ACC112 (cell line): ENCODE measurements around the gene IDI1.
"Not testable (repeated sequence)": the region's sequence is repeated elsewhere in the genome, so short reads cannot be mapped to it uniquely, and the experiment has no call there.

Source experiments
- H2AFZ ChIP-seq: fragments of 200-600 bp; sonication (generic); one replicate; pipeline ENCODE4 v1.6.0; 2017; ENCODE audit warnings: antibody characterized with exemption, low read length; ENCODE audit not compliant: unreplicated experiment
- H3K27ac ChIP-seq: fragments of 200-600 bp; sonication (generic); 2 replicates; pipeline ENCODE4 v1.5.1; 2014; ENCODE audit warnings: low read depth, mild to moderate bottlenecking, antibody characterized with exemption, low read length, moderate library complexity
- H3K27me3 ChIP-seq: fragments of 200-600 bp; sonication (generic); 2 replicates; pipeline ENCODE4 v1.6.1; 2014; ENCODE audit warnings: mild to moderate bottlenecking, antibody characterized with exemption, low read length, moderate library complexity, mixed read lengths; ENCODE audit not compliant: insufficient read depth
- H3K36me3 ChIP-seq: fragments of 200-600 bp; sonication (generic); 2 replicates; pipeline ENCODE4 v1.6.1; 2016; ENCODE audit warnings: mild to moderate bottlenecking, antibody characterized with exemption, low read length, moderate library complexity, mixed read lengths; ENCODE audit not compliant: insufficient read depth
- H3K4me1 ChIP-seq: fragments of 200-600 bp; sonication (generic); one replicate; pipeline ENCODE4 v1.6.1; 2016; ENCODE audit warnings: low read length, mixed read lengths; ENCODE audit not compliant: insufficient read depth, unreplicated experiment, control insufficient read depth
- H3K4me3 ChIP-seq: fragments of 200-600 bp; sonication (generic); 2 replicates; pipeline ENCODE4 v1.5.1; 2014; ENCODE audit warnings: mild to moderate bottlenecking, low read depth, low read length
- H3K79me2 ChIP-seq: fragments of 200-600 bp; sonication (generic); one replicate; pipeline ENCODE4 v1.6.0; 2016; ENCODE audit warnings: low read length; ENCODE audit not compliant: control insufficient read depth, unreplicated experiment, insufficient read depth

Gene IDI1

DNA sequence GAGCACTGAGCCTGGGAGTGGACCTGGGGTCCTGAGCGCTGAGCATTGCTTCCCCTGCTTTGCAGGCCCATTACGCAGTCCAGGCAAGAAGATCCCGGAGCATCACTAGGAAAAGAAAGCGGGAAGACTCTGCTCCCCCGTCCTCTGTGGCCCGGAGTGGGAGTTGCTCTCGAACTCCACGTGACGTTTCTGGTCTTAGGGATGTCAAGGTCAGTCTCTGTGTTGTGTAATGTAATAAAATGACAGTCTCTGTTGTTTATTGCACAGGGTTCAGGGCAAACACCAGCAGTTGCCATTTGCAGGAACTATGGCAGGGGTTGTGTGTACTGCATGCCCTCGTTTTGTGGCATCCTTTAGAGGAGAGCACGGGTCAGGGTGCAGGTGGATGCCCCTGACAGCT, 33.2 kb downstream of the IDI1 start:
- H3K4me1 ChIP-seq, result no peaks in the 10 kb centered on the region
- peaks cover 37% of the 10 kb centered on the region for H3K36me3 ChIP-seq
- H3K27me3 ChIP-seq, result no peaks in the 10 kb centered on the region
- H2AFZ ChIP-seq, result no peak overlapping the region
- no peak overlapping the region for H3K27ac ChIP-seq
- H3K4me3 ChIP-seq, result no peak overlapping the region
- no peaks in the 10 kb centered on the region for H3K79me2 ChIP-seq

DNA sequence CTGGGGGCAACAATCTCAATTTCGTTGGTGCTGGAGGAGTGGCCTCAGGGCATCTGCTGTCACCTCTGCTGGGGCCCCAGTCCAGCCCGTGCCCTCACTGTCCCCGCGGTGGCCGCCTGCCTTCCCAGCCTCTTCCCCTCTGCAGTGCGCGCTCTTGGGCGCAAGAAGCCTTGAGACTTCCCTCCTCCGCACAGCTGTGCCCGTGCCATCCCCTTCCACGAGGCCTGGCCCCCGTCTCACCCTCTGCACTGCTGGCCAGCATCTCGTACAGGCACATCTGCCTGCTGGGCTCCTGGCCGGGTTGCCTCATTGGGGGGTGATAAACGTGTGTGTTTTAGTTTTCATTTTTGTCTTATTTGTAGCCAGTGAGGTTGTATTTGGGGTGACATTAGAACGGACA, 37.2 kb downstream of the IDI1 start:
- Histone ChIP-seq H3K79me2 (peaks cover 2% of the 10 kb centered on the region), H3K4me1 (no peaks in the 10 kb centered on the region), H3K36me3 (peaks cover 35% of the 10 kb centered on the region)

DNA sequence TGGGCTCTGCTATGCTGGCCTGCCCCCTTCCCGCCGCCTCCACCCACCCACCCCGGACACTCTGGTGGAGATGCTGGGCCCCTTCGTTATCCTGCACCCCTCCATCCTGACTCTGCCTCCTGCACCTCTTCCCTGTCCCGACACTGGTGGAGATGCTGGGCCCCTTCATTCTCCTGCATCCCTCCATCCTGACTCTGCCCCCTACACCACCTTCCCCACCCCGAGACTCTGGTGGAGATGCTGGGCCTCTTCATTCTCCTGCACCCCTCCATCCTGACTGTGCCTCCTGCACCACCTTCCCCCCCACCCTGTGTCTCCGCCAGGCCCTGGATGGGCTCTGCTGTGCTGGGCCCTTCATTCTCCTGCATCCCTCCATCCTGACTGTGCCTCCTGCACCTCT, 38.2 kb downstream of the IDI1 start:
- H3K4me1 ChIP-seq, result no peaks in the 10 kb centered on the region
- H2AFZ ChIP-seq, result no peak overlapping the region
- H3K27ac ChIP-seq, result no peak overlapping the region
- H3K27me3 ChIP-seq, result no peaks in the 10 kb centered on the region
- H3K36me3 ChIP-seq, result peaks cover 30% of the 10 kb centered on the region
- H3K4me3 ChIP-seq, result no peak overlapping the region
- H3K79me2 ChIP-seq, result peaks cover 2% of the 10 kb centered on the region

More for the DNA sequence above, 37.2 kb downstream of the IDI1 start:
- Histone ChIP-seq H2AFZ (no peak overlapping the region), H3K4me3 (no peak overlapping the region), H3K27me3 (no peaks in the 10 kb centered on the region), H3K27ac (no peak overlapping the region)

DNA sequence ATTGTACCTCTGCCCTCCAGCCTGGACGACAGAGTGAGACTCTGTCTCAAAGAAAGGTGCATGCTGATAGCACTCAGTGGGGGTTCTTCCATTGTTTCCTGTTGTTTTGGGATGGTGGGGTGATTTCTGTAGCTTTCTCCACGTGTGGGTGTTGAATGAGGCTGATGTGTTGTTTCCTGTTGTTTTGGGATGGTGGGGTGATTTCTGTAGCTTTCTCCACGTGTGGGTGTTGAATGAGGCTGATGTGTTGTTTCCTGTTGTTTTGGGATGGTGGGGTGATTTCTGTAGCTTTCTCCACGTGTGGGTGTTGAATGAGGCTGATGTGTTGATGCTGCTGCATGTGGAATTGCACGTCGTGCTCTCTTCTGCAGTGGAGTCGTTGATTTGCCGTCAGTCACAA, 39.0 kb downstream of the IDI1 start:
- not testable (repeated sequence) for H2AFZ ChIP-seq, H3K27ac ChIP-seq, H3K4me1 ChIP-seq, H3K79me2 ChIP-seq, H3K27me3 ChIP-seq, H3K4me3 ChIP-seq
- H3K36me3 ChIP-seq, result peaks cover 34% of the 10 kb centered on the region

DNA sequence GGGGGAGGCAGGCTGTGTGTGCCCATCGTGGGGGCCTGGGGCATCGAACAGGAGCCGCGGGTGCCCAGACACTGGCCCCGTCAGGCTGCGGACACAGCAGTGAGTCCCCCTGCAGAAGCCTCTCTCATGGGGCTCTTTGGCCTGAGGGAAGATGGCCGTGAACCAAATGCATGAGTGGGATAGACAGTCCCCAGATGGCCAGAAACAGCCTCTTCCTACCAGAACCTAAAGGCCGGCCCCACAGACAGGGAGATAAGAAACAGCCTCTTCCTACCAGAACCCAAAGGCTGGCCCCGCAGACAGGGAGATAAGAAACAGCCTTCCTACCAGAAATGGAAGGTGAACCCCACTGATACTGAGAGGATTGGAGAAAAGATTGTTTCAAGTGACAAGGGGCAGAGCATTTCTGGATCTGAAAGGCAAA, 39.8 kb downstream of the IDI1 start:
- H3K36me3 ChIP-seq, result peaks cover 38% of the 10 kb centered on the region

DNA sequence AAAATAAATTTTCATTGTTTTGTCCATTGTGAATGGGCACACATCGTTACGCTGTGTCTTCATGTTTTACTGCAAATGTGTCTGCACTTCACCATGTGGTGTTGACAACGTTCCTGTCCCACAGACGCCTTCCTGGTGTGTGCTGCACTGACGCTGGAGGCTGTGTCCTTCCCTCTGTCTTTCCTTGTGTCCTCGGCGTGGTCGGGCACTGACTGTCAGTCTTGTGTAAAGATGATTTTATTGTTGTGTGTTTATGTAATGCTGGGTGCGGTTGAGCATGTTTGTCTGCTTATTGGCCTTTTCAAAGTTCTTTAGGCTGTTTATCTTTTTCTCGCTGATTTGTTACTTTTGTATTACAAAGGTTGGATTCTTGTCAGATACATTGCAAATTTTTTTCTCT, 41.3 kb downstream of the IDI1 start:
- Histone ChIP-seq H2AFZ (no peak overlapping the region), H3K79me2 (peaks cover 27% of the 10 kb centered on the region), H3K4me3 (no peak overlapping the region), H3K27me3 (no peaks in the 10 kb centered on the region), H3K4me1 (no peaks in the 10 kb centered on the region), H3K36me3 (peaks cover 51% of the 10 kb centered on the region), H3K27ac (no peak overlapping the region)

More for the DNA sequence above, 39.8 kb downstream of the IDI1 start:
- H3K4me1 ChIP-seq, result no peaks in the 10 kb centered on the region
- H3K79me2 ChIP-seq, result peaks cover 12% of the 10 kb centered on the region
- no peak overlapping the region for H3K27ac ChIP-seq
- no peak overlapping the region for H2AFZ ChIP-seq
- H3K27me3 ChIP-seq, result no peaks in the 10 kb centered on the region
- H3K4me3 ChIP-seq, result no peak overlapping the region

DNA sequence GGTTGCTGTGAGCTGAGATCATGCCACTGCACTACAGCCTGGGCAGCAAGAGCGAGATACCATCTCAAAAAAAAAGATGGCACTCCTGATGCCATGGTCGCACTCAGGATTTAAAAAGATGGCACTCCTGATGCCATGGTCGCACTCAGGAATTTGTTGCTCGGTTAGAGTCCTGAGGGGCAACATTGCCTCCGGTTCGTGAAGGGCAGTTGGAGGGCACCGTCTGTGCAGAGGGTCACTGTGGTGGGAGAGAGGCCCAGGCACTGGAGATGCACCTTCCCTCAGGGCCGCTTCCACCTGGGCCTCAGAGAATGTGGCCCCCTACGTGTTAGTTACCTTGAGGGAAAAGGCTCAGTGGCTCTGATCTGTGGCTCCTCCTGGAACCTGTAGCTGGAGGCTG, 42.3 kb downstream of the IDI1 start:
- Histone ChIP-seq H2AFZ (no peak overlapping the region), H3K27me3 (no peaks in the 10 kb centered on the region), H3K4me3 (no peak overlapping the region), H3K4me1 (no peaks in the 10 kb centered on the region), H3K36me3 (peaks cover 61% of the 10 kb centered on the region), H3K79me2 (peaks cover 34% of the 10 kb centered on the region), H3K27ac (no peak overlapping the region)

DNA sequence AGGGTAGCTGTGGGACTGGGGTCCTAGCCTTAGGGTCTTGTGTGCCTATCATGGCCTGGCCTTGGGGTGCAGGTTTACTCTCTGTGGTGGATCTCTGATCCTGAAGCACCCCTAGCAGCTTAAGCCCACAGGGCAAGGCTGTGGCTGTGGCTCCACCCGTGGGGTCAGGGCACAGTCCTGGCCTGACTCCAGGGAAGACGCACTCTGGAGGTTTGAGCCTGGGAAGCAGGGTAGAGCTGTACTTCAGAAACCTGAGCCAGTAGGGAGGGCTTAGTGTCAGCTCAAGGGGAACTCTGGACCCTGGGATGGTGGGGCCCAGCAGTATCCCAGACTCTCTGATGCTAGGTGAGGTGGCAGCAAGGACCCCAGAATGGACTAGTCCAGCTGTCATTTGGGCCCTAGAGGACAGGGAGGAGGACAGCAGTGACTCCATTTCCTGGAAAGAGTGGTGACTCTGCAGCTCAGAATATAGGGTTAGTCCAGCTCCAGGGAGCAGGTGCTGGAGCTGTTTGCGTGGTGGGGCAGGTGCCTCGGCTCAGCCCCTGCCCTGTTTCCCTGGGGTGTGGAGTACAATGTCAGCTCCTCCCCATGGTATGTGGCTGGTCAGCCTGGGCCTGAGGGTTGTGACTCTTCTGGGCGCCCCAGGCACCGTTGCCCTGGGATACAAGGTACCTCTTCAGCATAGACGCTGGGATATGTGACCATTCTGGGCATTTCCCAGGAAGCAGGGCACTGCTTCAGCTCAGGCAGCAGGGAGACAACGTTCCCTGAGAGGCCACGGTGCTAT, 44.8 kb downstream of the IDI1 start:
- Histone ChIP-seq H2AFZ (no peak overlapping the region), H3K27ac (no peak overlapping the region), H3K36me3 (peaks cover 73% of the 10 kb centered on the region), H3K27me3 (no peaks in the 10 kb centered on the region), H3K4me1 (no peaks in the 10 kb centered on the region), H3K79me2 (peaks cover 46% of the 10 kb centered on the region), H3K4me3 (no peak overlapping the region)

DNA sequence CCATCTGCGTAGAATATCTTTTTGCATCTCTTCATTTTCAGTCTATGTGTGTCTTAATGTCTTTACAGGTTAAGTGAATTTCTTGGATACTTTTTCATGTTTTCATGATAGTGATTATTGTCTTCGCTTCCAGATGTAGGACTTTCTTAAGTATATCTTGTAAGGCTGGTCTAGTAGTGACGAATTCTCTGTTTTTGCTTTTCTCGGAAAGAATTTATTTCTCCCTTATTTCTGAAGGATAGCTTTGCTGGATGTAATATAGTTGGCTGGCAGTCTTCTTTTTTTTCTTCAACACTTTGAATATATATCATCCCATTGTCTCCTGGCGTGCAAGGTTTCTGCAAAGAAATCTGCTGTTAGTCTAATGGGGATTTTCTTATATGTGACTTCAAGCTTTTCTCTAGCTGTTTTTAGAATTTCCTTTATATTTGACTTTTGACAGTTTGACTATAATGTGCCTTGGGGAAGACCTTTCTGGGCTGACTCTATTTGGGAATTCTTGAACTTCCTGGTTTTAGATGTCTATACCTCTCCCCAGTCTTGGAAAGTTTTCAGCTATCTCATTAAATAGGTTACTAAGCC, 46.4 kb downstream of the IDI1 start:
- no peaks in the 10 kb centered on the region for H3K4me1 ChIP-seq
- H2AFZ ChIP-seq, result no peak overlapping the region
- peaks cover 52% of the 10 kb centered on the region for H3K79me2 ChIP-seq
- H3K36me3 ChIP-seq, result peaks cover 73% of the 10 kb centered on the region
- H3K27me3 ChIP-seq, result no peaks in the 10 kb centered on the region
- H3K27ac ChIP-seq, result no peak overlapping the region
- no peak overlapping the region for H3K4me3 ChIP-seq

DNA sequence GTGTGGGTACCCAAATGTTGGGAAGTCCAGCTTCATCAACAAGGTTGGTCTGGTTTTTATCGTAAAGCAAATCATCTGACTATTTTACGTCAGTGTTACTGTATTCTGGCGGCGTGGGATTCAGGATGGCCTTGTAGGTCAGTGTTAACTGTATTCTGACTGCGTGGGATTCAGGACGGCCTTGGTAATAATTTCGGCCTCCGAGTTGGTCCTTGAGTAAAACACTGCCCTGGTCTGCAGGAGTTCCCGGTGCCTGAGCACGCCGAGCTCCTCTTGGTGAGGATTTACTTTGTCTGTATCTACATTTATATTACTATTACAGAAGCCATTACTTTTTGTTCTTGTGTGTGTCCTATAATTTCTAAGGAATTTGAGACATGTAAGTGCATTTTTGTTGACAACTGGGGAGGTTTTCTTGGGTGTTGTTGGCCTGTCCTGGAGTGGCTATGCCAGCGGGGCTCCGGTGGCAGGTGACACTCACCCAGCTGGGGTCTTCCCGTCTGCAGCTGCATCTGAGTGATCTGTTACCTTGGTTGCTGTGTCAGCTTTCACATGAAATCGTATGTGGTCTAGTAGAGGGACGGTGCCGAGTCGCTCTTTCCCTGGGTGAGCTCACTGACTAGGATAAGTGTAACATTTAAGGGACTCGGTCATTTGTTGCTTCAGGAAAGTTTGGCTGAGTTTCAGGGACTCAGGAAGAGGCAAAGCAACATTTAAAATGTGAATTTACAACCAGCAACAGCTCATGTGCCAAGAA, 51.5 kb downstream of the IDI1 start:
- no peak overlapping the region for H3K4me3 ChIP-seq
- peaks cover 65% of the 10 kb centered on the region for H3K79me2 ChIP-seq
- H3K27me3 ChIP-seq, result no peaks in the 10 kb centered on the region
- H2AFZ ChIP-seq, result no peak overlapping the region
- H3K4me1 ChIP-seq, result no peaks in the 10 kb centered on the region
- H3K36me3 ChIP-seq, result peaks cover 73% of the 10 kb centered on the region
- no peak overlapping the region for H3K27ac ChIP-seq
